SK-N-SH (cell line): ENCODE data around the gene JPH3. TPM values are rescaled to one million over a fixed set of nuclear protein-coding genes. Genes with fewer than 3 reads are reported as not detected.

Experiments used
- CTCF ChIA-PET: fragments of 300-600, 350-600 bp; formaldehyde crosslinking; extraction: SDS; loops from one replicate; lab custom pipeline; 2021; lab: Yijun Ruan, JAX
- POLR2A ChIA-PET: fragments of 350-600 bp; sonication (Branson Sonifier 250); formaldehyde crosslinking; extraction: SDS; loops from one replicate; lab custom pipeline; 2020; ENCODE audit warnings: antibody characterized with exemption, inconsistent platforms; lab: Yijun Ruan, JAX
- DNase-seq: peaks from one replicate; pipeline ENCODE4 v3.0.0; 2012
- H2AFZ ChIP-seq: fragments of 200-600 bp; sonication (generic); 2 replicates; pipeline ENCODE4 v1.8.1; 2016; ENCODE audit warnings: antibody characterized with exemption, mild to moderate bottlenecking, low read depth
- H3F3A ChIP-seq: fragments of 200-600 bp; sonication (generic); replicated peaks from 2 replicates; pipeline ENCODE3; 2016; ENCODE audit warnings: antibody characterized with exemption, mild to moderate bottlenecking; ENCODE audit not compliant: insufficient read depth
- H3K27ac ChIP-seq, 2 experiments: fragments of 200-500 bp in 1 of 2; fragments of 200-600 bp in 1 of 2; sonication (Bioruptor generic) in 1 of 2; sonication (generic), shearing (Covaris generic) in 1 of 2; 2 replicates each; pipeline versions ENCODE4 v1.5.1 to v1.6.1; 2014 to 2016; ENCODE audit warnings: low read depth in 2 of 2, inconsistent platforms in 1 of 2, low read length in 1 of 2, mild to moderate bottlenecking in 1 of 2, mixed read lengths in 1 of 2
- H3K27me3 ChIP-seq: fragments of 200-600 bp; sonication (generic), shearing (Covaris generic); 2 replicates; pipeline ENCODE4 v1.6.1; 2016; ENCODE audit warnings: mixed run types; ENCODE audit not compliant: insufficient read depth
- H3K36me3 ChIP-seq, 2 experiments: fragments of 200-500 bp in 1 of 2; fragments of 200-600 bp in 1 of 2; sonication (Bioruptor generic) in 1 of 2; sonication (generic) in 1 of 2; replicated peaks in 1 of 2; 2 replicates each; pipeline versions ENCODE3 to v1.5.1; 2014 to 2016; ENCODE audit warnings: low read length in 1 of 2, mild to moderate bottlenecking in 1 of 2; ENCODE audit not compliant: insufficient read depth in 2 of 2, control insufficient read depth in 1 of 2
- H3K4me1 ChIP-seq, 2 experiments: fragments of 200-500 bp in 1 of 2; fragments of 200-600 bp in 1 of 2; sonication (Bioruptor generic) in 1 of 2; sonication (generic), shearing (Covaris generic) in 1 of 2; 2 replicates each; pipeline versions ENCODE4 v1.5.1 to v1.6.1; 2014 to 2016; ENCODE audit warnings: low read depth in 1 of 2, low read length in 1 of 2, mixed run types in 1 of 2; ENCODE audit not compliant: insufficient read depth in 2 of 2, control insufficient read depth in 1 of 2
- H3K4me2 ChIP-seq: fragments of 200-600 bp; sonication (generic), shearing (Covaris generic); 2 replicates; pipeline ENCODE4 v1.6.1; 2017; ENCODE audit warnings: mixed run types
- H3K4me3 ChIP-seq, 2 experiments: fragments of 200-500 bp in 1 of 2; fragments of 200-600 bp in 1 of 2; sonication (Bioruptor generic) in 1 of 2; sonication (generic), shearing (Covaris generic) in 1 of 2; 2 replicates each; pipeline versions ENCODE4 v1.5.1 to v1.8.1; 2014 to 2016; ENCODE audit warnings: low read depth in 2 of 2, inconsistent platforms in 1 of 2, low read length in 1 of 2, mild to moderate bottlenecking in 1 of 2, mixed read lengths in 1 of 2, moderate library complexity in 1 of 2
- H3K79me2 ChIP-seq: fragments of 200-600 bp; sonication (generic); 2 replicates; pipeline ENCODE4 v1.8.1; 2017; ENCODE audit warnings: mild to moderate bottlenecking; ENCODE audit not compliant: insufficient read depth
- H3K9ac ChIP-seq: fragments of 200-600 bp; sonication (generic); 2 replicates; pipeline ENCODE4 v1.6.1; 2017; ENCODE audit warnings: mixed run types
- H3K9me2 ChIP-seq: fragments of 200-600 bp; sonication (generic); 2 replicates; pipeline ENCODE4 v1.6.1; 2017; ENCODE audit warnings: mixed run types
- H3K9me3 ChIP-seq: fragments of 200-600 bp; sonication (generic); 2 replicates; pipeline ENCODE4 v1.6.1; 2017; ENCODE audit warnings: mixed run types, mild to moderate bottlenecking, moderate library complexity
- H4K20me1 ChIP-seq: fragments of 200-600 bp; sonication (generic); 2 replicates; pipeline ENCODE4 v1.6.1; 2017; ENCODE audit warnings: mild to moderate bottlenecking, mixed run types; ENCODE audit not compliant: insufficient read depth
- CHD2 ChIP-seq: fragments of 150-350 bp; IDR thresholded peaks from 2 replicates; pipeline ENCODE4 v1.6.1; 2018; ENCODE audit warnings: low read length; ENCODE audit not compliant: partially characterized antibody
- ELF1 ChIP-seq: IDR thresholded peaks from 2 replicates; pipeline ENCODE4 v1.4.0; 2012
- EP300 ChIP-seq, 2 experiments: IDR thresholded peaks; 2 replicates each; pipeline versions ENCODE4 v1.4.0 to v1.6.1; 2012; ENCODE audit warnings: borderline replicate concordance in 1 of 2, low read depth in 1 of 2, low read length in 1 of 2
- FOSL2 ChIP-seq: IDR thresholded peaks from 2 replicates; pipeline ENCODE4 v1.4.0; 2012; ENCODE audit warnings: low read depth, mild to moderate bottlenecking, moderate library complexity, borderline replicate concordance
- FOXM1 ChIP-seq: IDR thresholded peaks from 2 replicates; pipeline ENCODE4 v1.4.0; 2012; ENCODE audit warnings: low read depth, mild to moderate bottlenecking
- GABPA ChIP-seq: IDR thresholded peaks from 2 replicates; pipeline ENCODE4 v1.4.0; 2012; ENCODE audit warnings: low read depth, mild to moderate bottlenecking
- GATA2 ChIP-seq: sonication (generic); formaldehyde crosslinking; IDR thresholded peaks from 2 replicates; pipeline ENCODE4 v1.5.0; 2020; ENCODE audit warnings: mild to moderate bottlenecking, missing genetic modification reagents
- IRF3 ChIP-seq: fragments of 150-350 bp; IDR thresholded peaks from 2 replicates; pipeline ENCODE4 v1.6.1; 2016; ENCODE audit warnings: mild to moderate bottlenecking, low read depth, low read length
- MXI1 ChIP-seq: IDR thresholded peaks from 2 replicates; pipeline ENCODE4 v1.6.1; 2012; ENCODE audit warnings: mild to moderate bottlenecking, low read depth, low read length, improper control_type of control experiment
- NFIC ChIP-seq: IDR thresholded peaks from 2 replicates; pipeline ENCODE4 v1.4.0; 2012; ENCODE audit warnings: borderline replicate concordance
- POLR2AphosphoS5 ChIP-seq: IDR thresholded peaks from 2 replicates; pipeline ENCODE4 v1.6.1; 2012; ENCODE audit warnings: low read depth, low read length
- RAD21 ChIP-seq: IDR thresholded peaks from 2 replicates; pipeline ENCODE4 v1.6.1; 2012; ENCODE audit warnings: mild to moderate bottlenecking, low read length
- REST ChIP-seq: IDR thresholded peaks from 2 replicates; pipeline ENCODE4 v1.6.1; 2012; ENCODE audit warnings: mild to moderate bottlenecking, low read depth, low read length, moderate library complexity
- RXRA ChIP-seq: IDR thresholded peaks from 2 replicates; pipeline ENCODE4 v1.4.0; 2012; ENCODE audit warnings: low read depth, mild to moderate bottlenecking, borderline replicate concordance
- TAF1 ChIP-seq: IDR thresholded peaks from 2 replicates; pipeline ENCODE4 v1.6.1; 2012; ENCODE audit warnings: low read depth, mild to moderate bottlenecking, low read length, moderate library complexity, borderline replicate concordance
- YY1 ChIP-seq: IDR thresholded peaks from 2 replicates; pipeline ENCODE4 v1.4.0; 2012; ENCODE audit warnings: low read depth, mild to moderate bottlenecking
- WGBS: methylation state at CpG from one replicate; pipeline ENCODE4 v1.1.6; 2017; ENCODE audit warnings: low lambda C conversion rate; 5-methylcytosine and 5-hydroxymethylcytosine counted together
- polyA plus RNA-seq, 3 experiments: library from polyadenylated mRNA; depleted of rRNA; stranded (reverse); fragments of >200 nt; gene quantifications; 2 replicates each; pipeline ENCODE4 v1.2.3, GENCODE V29; 2012
- TF ChIP-seq, protein P1 (sequence below): IDR thresholded peaks from 2 replicates; pipeline ENCODE4 v1.4.0; 2012; ENCODE audit warnings: low read depth
- TF ChIP-seq, protein P2 (sequence below): IDR thresholded peaks from 2 replicates; pipeline ENCODE4 v1.4.0; 2012; ENCODE audit warnings: low read depth, borderline replicate concordance

The JPH3 gene
- polyA plus RNA-seq, 1 of the 3 experiments (the other 2 are of a cell fraction), result 0.25 TPM

- Histone ChIP-seq H3K36me3 (no peaks in the 10 kb centered on the region), H3K4me3 (no peak overlapping the region), H3K9me3 (no peaks in the 10 kb centered on the region), H3K27me3 (no peaks in the 10 kb centered on the region; the same call in 1 of the 2 replicates), H2AFZ (no peak overlapping the region), H3K9ac (no peak overlapping the region)
- WGBS, result 78% methylated on average over 8 of the region's 15 CpGs
- no peak for TF ChIP-seq GATA2
- TF ChIP-seq GABPA, result no peak
- TF ChIP-seq ELF1, result no peak
- TF ChIP-seq NFIC, result no peak
- TF ChIP-seq, protein P1, sequence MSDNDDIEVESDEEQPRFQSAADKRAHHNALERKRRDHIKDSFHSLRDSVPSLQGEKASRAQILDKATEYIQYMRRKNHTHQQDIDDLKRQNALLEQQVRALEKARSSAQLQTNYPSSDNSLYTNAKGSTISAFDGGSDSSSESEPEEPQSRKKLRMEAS, result no peak
- no peak for TF ChIP-seq RAD21
- no peak for TF ChIP-seq TAF1
- TF ChIP-seq FOXM1, result no peak
- no peak for TF ChIP-seq YY1
- no peak for TF ChIP-seq MXI1
- TF ChIP-seq REST, result no peak
- TF ChIP-seq, protein P2, sequence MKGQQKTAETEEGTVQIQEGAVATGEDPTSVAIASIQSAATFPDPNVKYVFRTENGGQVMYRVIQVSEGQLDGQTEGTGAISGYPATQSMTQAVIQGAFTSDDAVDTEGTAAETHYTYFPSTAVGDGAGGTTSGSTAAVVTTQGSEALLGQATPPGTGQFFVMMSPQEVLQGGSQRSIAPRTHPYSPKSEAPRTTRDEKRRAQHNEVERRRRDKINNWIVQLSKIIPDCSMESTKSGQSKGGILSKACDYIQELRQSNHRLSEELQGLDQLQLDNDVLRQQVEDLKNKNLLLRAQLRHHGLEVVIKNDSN, result no peak
- TF ChIP-seq EP300 (IDR thresholded peaks at IDR 0.05; ENCODE audit: borderline replicate concordance in 1 of 2, low read depth in 1 of 2, low read length in 1 of 2), result no peak
- no peak for TF ChIP-seq RXRA
- no peak for TF ChIP-seq CHD2
- no peak for TF ChIP-seq IRF3
- no peak for TF ChIP-seq FOSL2
- TF ChIP-seq POLR2AphosphoS5, result no peak
- TF ChIP-seq, all 33 proteins: peak for 0
- Histone ChIP-seq H3K9me2 (no peaks in the 10 kb centered on the region), H3K27ac (no peak overlapping the region), H4K20me1 (no peaks in the 10 kb centered on the region), H3K4me2 (no peak overlapping the region), H3K4me1 (no peaks in the 10 kb centered on the region), H3F3A (no peaks in the 10 kb centered on the region), H3K79me2 (no peaks in the 10 kb centered on the region)
- ChIA-PET POLR2A (no interaction called here), CTCF (interaction anchor here (6.6 kb wide), 1 partner anchor 13 kb away, joined by 81 read pairs; no protein-coding TSS in a partner anchor)
- no peak for DNase-seq
Measured at GRCh38 chr16:87621976-87622713, 19.8 kb downstream of the JPH3 start.
